DMS 273 (cell line): ENCODE data around the gene CFAP126.
"Not testable (repeated sequence)": the region's sequence is repeated elsewhere in the genome, so short reads cannot be mapped to it uniquely, and the experiment has no call there.

Experiments
- DNase-seq: peaks from one replicate; lab custom pipeline; 2025; ENCODE audit not compliant: unreplicated experiment; lab: John Stamatoyannopoulos, UW

Gene CFAP126

GRCh38 chr1:161382214-161383019, 14.7 kb upstream of the CFAP126 start:
- peak; percentile 79 for DNase-seq

- DNase-seq: no peak
These were observed 14.0 kb upstream of the CFAP126 start for GRCh38 chr1:161381707-161382106.

- DNase-seq: no peak
These were observed 11.4 kb upstream of the CFAP126 start for GRCh38 chr1:161379071-161379470.

- no peak for DNase-seq
These were observed 10.3 kb upstream of the CFAP126 start for GRCh38 chr1:161378014-161378413.

GRCh38 chr1:161374373-161374772, 6.7 kb upstream of the CFAP126 start:
- peak; percentile 48 for DNase-seq

GRCh38 chr1:161373442-161373841, 5.8 kb upstream of the CFAP126 start:
- no peak for DNase-seq

GRCh38 chr1:161365207-161365606, 2.5 kb downstream of the CFAP126 start:
- no peak for DNase-seq

- no peak for DNase-seq
These were observed 3.3 kb downstream of the CFAP126 start for GRCh38 chr1:161364332-161364731.

- no peak for DNase-seq
These were observed 8.4 kb downstream of the CFAP126 start for GRCh38 chr1:161359291-161359690.

- no peak for DNase-seq
These were observed 10.6 kb downstream of the CFAP126 start for GRCh38 chr1:161357073-161357472.

- peak; percentile 22 for DNase-seq
These were observed 16.2 kb downstream of the CFAP126 start for GRCh38 chr1:161351482-161351881.

- DNase-seq: no peak
These were observed 17.0 kb downstream of the CFAP126 start for GRCh38 chr1:161350671-161351070.

- DNase-seq: peak; percentile 31
These were observed 24.9 kb downstream of the CFAP126 start for GRCh38 chr1:161342821-161343220.

- no peak for DNase-seq
These were observed 25.5 kb downstream of the CFAP126 start for GRCh38 chr1:161342177-161342576.

GRCh38 chr1:161335796-161336195, 31.9 kb downstream of the CFAP126 start:
- no peak for DNase-seq

- no peak for DNase-seq
These were observed 34.5 kb downstream of the CFAP126 start for GRCh38 chr1:161333166-161333565.

- no peak for DNase-seq
These were observed 37.3 kb downstream of the CFAP126 start for GRCh38 chr1:161330346-161330745.

GRCh38 chr1:161324020-161324419, 43.7 kb downstream of the CFAP126 start:
- DNase-seq: no peak

GRCh38 chr1:161315841-161316674, 51.6 kb downstream of the CFAP126 start:
- not testable (repeated sequence) for DNase-seq
